WTC11 (cell line): Measurements from ENCODE around the gene ITGA1. TPM values are rescaled to one million over a fixed set of nuclear protein-coding genes. Genes with fewer than 3 reads are reported as not detected.

Experiments used
- ATAC-seq: fragments of 200-7000 bp; cut with Tn5 transposase; 2 replicates; pipeline ENCODE4 v1.10.0; 2021; ENCODE audit warnings: mild to moderate bottlenecking, moderate library complexity
- CTCF ChIA-PET: fragments of 300-600 bp; sonication (Branson Sonifier 250); formaldehyde crosslinking; loops from one replicate; lab custom pipeline; 2021; ENCODE audit warnings: antibody characterized with exemption; lab: Charles Lee
- POLR2A ChIA-PET: fragments of 350-600 bp; sonication (Branson Sonifier 250); formaldehyde crosslinking; loops from one replicate; lab custom pipeline; 2021; ENCODE audit warnings: antibody characterized with exemption; lab: Charles Lee
- DNase-seq: peaks from one replicate; pipeline ENCODE4 v3.0.0; 2021; ENCODE audit warnings: low spot score
- H3K27ac Mint-ChIP-seq: 2 replicates; pipeline ENCODE4 v1.8.0; 2021; ENCODE audit warnings: mixed read lengths
- H3K27me3 Mint-ChIP-seq: 2 replicates; pipeline ENCODE4 v1.8.0; 2021; ENCODE audit warnings: low read depth, mild to moderate bottlenecking, moderate library complexity, mixed read lengths
- H3K36me3 Mint-ChIP-seq: 2 replicates; pipeline ENCODE4 v1.8.0; 2021; ENCODE audit warnings: mixed read lengths
- H3K4me1 Mint-ChIP-seq: 2 replicates; pipeline ENCODE4 v1.8.0; 2022; ENCODE audit warnings: mixed read lengths
- H3K4me3 Mint-ChIP-seq: 2 replicates; pipeline ENCODE4 v1.8.0; 2021; ENCODE audit warnings: mild to moderate bottlenecking, moderate library complexity, mixed read lengths
- H3K9me3 Mint-ChIP-seq: 2 replicates; pipeline ENCODE4 v1.8.0; 2021; ENCODE audit warnings: mixed read lengths
- CREB1 ChIP-seq: sonication (generic); formaldehyde crosslinking; IDR thresholded peaks from 2 replicates; pipeline ENCODE4 v1.8.0; 2023; ENCODE audit warnings: mild to moderate bottlenecking, missing genetic modification reagents
- FOXK1 ChIP-seq: sonication (generic); formaldehyde crosslinking; IDR thresholded peaks from 2 replicates; pipeline ENCODE4 v1.8.0; 2022; ENCODE audit warnings: mild to moderate bottlenecking, moderate library complexity, missing genetic modification reagents
- FOXP4 ChIP-seq: sonication (generic); formaldehyde crosslinking; IDR thresholded peaks from 2 replicates; pipeline ENCODE4 v1.8.0; 2022; ENCODE audit warnings: mild to moderate bottlenecking, missing genetic modification reagents
- GABPB1 ChIP-seq: sonication (generic); formaldehyde crosslinking; IDR thresholded peaks from 2 replicates; pipeline ENCODE4 v1.8.1; 2023; ENCODE audit warnings: mild to moderate bottlenecking, missing genetic modification reagents
- GRHL2 ChIP-seq: fragments of 250-450 bp; sonication (Bioruptor Pico); IDR thresholded peaks from 2 replicates; pipeline ENCODE4 v1.8.0; 2022; ENCODE audit warnings: mild to moderate bottlenecking, moderate library complexity; ENCODE audit not compliant: insufficient replicate concordance, severe bottlenecking
- HMGA2 ChIP-seq: fragments of 250-450 bp; sonication (Bioruptor Pico); IDR thresholded peaks from 2 replicates; pipeline ENCODE4 v1.4.0; 2021; ENCODE audit warnings: mild to moderate bottlenecking, moderate library complexity
- MXD4 ChIP-seq: fragments of 250-450 bp; sonication (Bioruptor Pico); IDR thresholded peaks from 2 replicates; pipeline ENCODE4 v1.8.0; 2021; ENCODE audit warnings: mild to moderate bottlenecking, moderate library complexity, borderline replicate concordance
- NFYB ChIP-seq: sonication (generic); formaldehyde crosslinking; conservative IDR thresholded peaks from 2 replicates; pipeline ENCODE4 v1.8.0; 2022; ENCODE audit warnings: low read depth, missing genetic modification reagents
- PREB ChIP-seq: sonication (generic); formaldehyde crosslinking; IDR thresholded peaks from 2 replicates; pipeline ENCODE4 v1.8.1; 2022; ENCODE audit warnings: mild to moderate bottlenecking, missing genetic modification reagents, moderate library complexity, borderline replicate concordance
- SMAD3 ChIP-seq: sonication (generic); formaldehyde crosslinking; IDR thresholded peaks from 2 replicates; pipeline ENCODE4 v1.8.0; 2022; ENCODE audit warnings: missing genetic modification reagents, mild to moderate bottlenecking, borderline replicate concordance
- SP1 ChIP-seq: sonication (generic); formaldehyde crosslinking; conservative IDR thresholded peaks from 2 replicates; pipeline ENCODE4 v1.8.1; 2022; ENCODE audit warnings: missing genetic modification reagents
- TCF7 ChIP-seq: sonication (generic); formaldehyde crosslinking; IDR thresholded peaks from 2 replicates; pipeline ENCODE4 v1.8.0; 2022; ENCODE audit warnings: mild to moderate bottlenecking, low read depth, missing genetic modification reagents, moderate library complexity
- ZNF121 ChIP-seq: sonication (generic); formaldehyde crosslinking; IDR thresholded peaks from 2 replicates; pipeline ENCODE4 v1.8.0; 2023; ENCODE audit warnings: missing genetic modification reagents
- ZNF416 ChIP-seq: fragments of 250-450 bp; sonication (Bioruptor Pico); IDR thresholded peaks from 2 replicates; pipeline ENCODE4 v1.9.0; 2021; ENCODE audit warnings: mild to moderate bottlenecking, inconsistent platforms
- ZNF425 ChIP-seq: fragments of 250-450 bp; sonication (Bioruptor Pico); conservative IDR thresholded peaks from 2 replicates; pipeline ENCODE4 v1.9.0; 2021; ENCODE audit warnings: mild to moderate bottlenecking
- total RNA-seq: library from RNA; stranded (reverse); gene quantifications from 3 replicates; pipeline ENCODE4 v1.2.3, GENCODE V29; 2021

Gene ITGA1
- total RNA-seq, 1 experiment from 2014 or later: 6.5 TPM

- TF ChIP-seq GABPB1 (0 out of 2 replicates have a peak, but pooled peaks have one; percentile 34), ZNF416 (CRISPR knock-in tag) (no peak)
- no peaks in the 10 kb centered on the region for H3K27me3 Mint-ChIP-seq
- ATAC-seq (no peak), DNase-seq (no peak)
- no peaks in the 10 kb centered on the region for H3K36me3 Mint-ChIP-seq
- ChIA-PET CTCF (interaction anchor here (0.6 to 1.5 kb wide), 2 partner anchors 34 to 150 kb away, joined by 3 to 5 read pairs; no protein-coding TSS in a partner anchor), POLR2A (no interaction called here)
- H3K27ac Mint-ChIP-seq: no peak overlapping the region
- H3K4me1 Mint-ChIP-seq: no peaks in the 10 kb centered on the region
- no peak overlapping the region for H3K4me3 Mint-ChIP-seq
- no peaks in the 10 kb centered on the region for H3K9me3 Mint-ChIP-seq
Observed at GRCh38 chr5:53001541-53001940, 213.8 kb downstream of the ITGA1 start.

GRCh38 chr5:53002491-53002890, 214.8 kb downstream of the ITGA1 start:
- POLR2A ChIA-PET: no interaction called here
- H3K4me1 Mint-ChIP-seq: no peaks in the 10 kb centered on the region
- H3K27ac Mint-ChIP-seq: no peak overlapping the region
- no peaks in the 10 kb centered on the region for H3K9me3 Mint-ChIP-seq
- CTCF ChIA-PET: no interaction called here
- TF ChIP-seq MXD4 (CRISPR knock-in tag): no peak
- ATAC-seq (no peak), DNase-seq (no peak)
- no peak overlapping the region for H3K4me3 Mint-ChIP-seq
- H3K27me3 Mint-ChIP-seq: no peaks in the 10 kb centered on the region
- H3K36me3 Mint-ChIP-seq: no peaks in the 10 kb centered on the region

- no peaks in the 10 kb centered on the region for H3K9me3 Mint-ChIP-seq
- H3K4me3 Mint-ChIP-seq: no peak overlapping the region
- no peak for ATAC-seq
- no peak overlapping the region; the same call in 1 of the 2 replicates for H3K27ac Mint-ChIP-seq
- no peak for TF ChIP-seq FOXK1 (CRISPR knock-in tag)
- ChIA-PET CTCF (no interaction called here), POLR2A (no interaction called here)
- H3K27me3 Mint-ChIP-seq: no peaks in the 10 kb centered on the region
- no peaks in the 10 kb centered on the region for H3K4me1 Mint-ChIP-seq
- no peak for DNase-seq
- H3K36me3 Mint-ChIP-seq: no peaks in the 10 kb centered on the region
Observed at GRCh38 chr5:53003144-53003543, 215.4 kb downstream of the ITGA1 start.

- POLR2A ChIA-PET: no interaction called here
- ATAC-seq (no peak), DNase-seq (no peak)
- H3K36me3 Mint-ChIP-seq: no peaks in the 10 kb centered on the region
- H3K9me3 Mint-ChIP-seq: no peaks in the 10 kb centered on the region
- no peak overlapping the region for H3K27ac Mint-ChIP-seq
- no peaks in the 10 kb centered on the region for H3K27me3 Mint-ChIP-seq
- H3K4me3 Mint-ChIP-seq: no peak overlapping the region
- CTCF ChIA-PET: interaction anchor here (0.6 kb wide), 1 partner anchor 17 kb away, joined by 5 read pairs; no protein-coding TSS in a partner anchor
- TF ChIP-seq FOXP4 (CRISPR knock-in tag) (no peak), ZNF121 (CRISPR knock-in tag) (no peak), PREB (CRISPR knock-in tag) (no peak), TCF7 (CRISPR knock-in tag) (no peak), SMAD3 (CRISPR knock-in tag) (no peak), CREB1 (CRISPR knock-in tag) (no peak), HMGA2 (CRISPR knock-in tag) (no peak), ZNF425 (CRISPR knock-in tag) (no peak), SP1 (no peak), GRHL2 (no peak), NFYB (CRISPR knock-in tag) (no peak), MXD4 (CRISPR knock-in tag) (no peak)
- H3K4me1 Mint-ChIP-seq: peaks cover 6% of the 10 kb centered on the region; the same call in 1 of the 2 replicates
Observed at GRCh38 chr5:53006911-53007890, 219.5 kb downstream of the ITGA1 start.
